Astrocyte of the cerebellum (primary cell): ENCODE results near the gene SOBP.
"Not testable (repeated sequence)": the region's sequence is repeated elsewhere in the genome, so short reads cannot be mapped to it uniquely, and the experiment has no call there.

Source experiments
- DNase-seq: peaks from one replicate; pipeline ENCODE4 v3.0.0-alpha.2; 2011; ENCODE audit warnings: low read depth
- H3K4me3 ChIP-seq: 2 replicates; pipeline ENCODE4 v1.5.1; 2011; ENCODE audit warnings: mild to moderate bottlenecking, low read depth, low read length, moderate library complexity
- CTCF ChIP-seq: IDR thresholded peaks from 2 replicates; pipeline ENCODE4 v1.5.1; 2012; ENCODE audit warnings: low read length, low read depth, moderate library complexity, mild to moderate bottlenecking; ENCODE audit errors: missing control alignments
- in situ Hi-C: cut with HindIII; loops from 2 replicates; pipeline ENCODE4 v1.10.0; 2017; ENCODE audit warnings: low sequenced_read_pairs

SOBP gene

GRCh38 chr6:107550241-107550840, 60.4 kb downstream of the SOBP start:
- TF ChIP-seq CTCF: no peak
- no peak for DNase-seq
- no peak overlapping the region for H3K4me3 ChIP-seq
- in situ Hi-C loops: no loop called here

- DNase-seq: no peak
- TF ChIP-seq CTCF: no peak
- H3K4me3 ChIP-seq: no peak overlapping the region
- in situ Hi-C loops: no loop called here
Observed at GRCh38 chr6:107550906-107551305, 61.0 kb downstream of the SOBP start.

GRCh38 chr6:107553121-107553520, 63.2 kb downstream of the SOBP start:
- DNase-seq, in situ Hi-C loops, H3K4me3 ChIP-seq: not testable (repeated sequence)

GRCh38 chr6:107554326-107554725, 64.4 kb downstream of the SOBP start:
- in situ Hi-C loops: no loop called here
- no peak for DNase-seq
- TF ChIP-seq CTCF: no peak
- H3K4me3 ChIP-seq: no peak overlapping the region

- in situ Hi-C loops: no loop called here
- no peak for DNase-seq
- no peak overlapping the region for H3K4me3 ChIP-seq
- no peak for TF ChIP-seq CTCF
Observed at GRCh38 chr6:107554918-107555317, 65.0 kb downstream of the SOBP start.

GRCh38 chr6:107555449-107555848, 65.5 kb downstream of the SOBP start:
- H3K4me3 ChIP-seq: no peak overlapping the region
- TF ChIP-seq CTCF: no peak
- in situ Hi-C loops: no loop called here
- DNase-seq: no peak

- no peak overlapping the region for H3K4me3 ChIP-seq
- in situ Hi-C loops: no loop called here
- no peak for TF ChIP-seq CTCF
- no peak for DNase-seq
Observed at GRCh38 chr6:107556082-107556481, 66.2 kb downstream of the SOBP start.
